Neural cell (in vitro differentiated cells): Measurements from ENCODE around the gene APOB. TPM values are rescaled to one million over a fixed set of nuclear protein-coding genes. Genes with fewer than 3 reads are reported as not detected.

Experiments
- H2AFZ ChIP-seq: fragments of 200-600, 300-800 bp; sonication (generic), shearing (Covaris generic); 2 replicates; pipeline ENCODE4 v1.6.0; 2014; ENCODE audit warnings: low read depth, mild to moderate bottlenecking, antibody characterized with exemption, low read length, moderate library complexity
- H3F3A ChIP-seq: fragments of 200-600 bp; shearing (Covaris generic); 2 replicates; pipeline ENCODE4 v1.6.1; 2016; ENCODE audit warnings: mild to moderate bottlenecking, moderate library complexity, mixed read lengths, antibody characterized with exemption, low read length; ENCODE audit not compliant: insufficient read depth, poor library complexity, severe bottlenecking
- H3K27ac ChIP-seq: fragments of 200-600, 300-800 bp; sonication (generic), shearing (Covaris generic); 2 replicates; pipeline ENCODE4 v1.5.1; 2014; ENCODE audit warnings: mild to moderate bottlenecking, low read length, moderate library complexity
- H3K27me3 ChIP-seq: fragments of 300-800, 200-600 bp; sonication (generic), shearing (Covaris generic); 2 replicates; pipeline ENCODE4 v1.6.0; 2014; ENCODE audit warnings: mild to moderate bottlenecking, low read depth, low read length, moderate library complexity; ENCODE audit not compliant: insufficient read depth
- H3K36me3 ChIP-seq: fragments of 300-800, 200-600 bp; sonication (generic), shearing (Covaris generic); 2 replicates; pipeline ENCODE4 v1.5.1; 2014; ENCODE audit warnings: mild to moderate bottlenecking, antibody characterized with exemption, low read length, moderate library complexity; ENCODE audit not compliant: insufficient read depth
- H3K4me2 ChIP-seq: fragments of 300-800, 200-600 bp; sonication (generic), shearing (Covaris generic); 2 replicates; pipeline ENCODE4 v1.6.0; 2014; ENCODE audit warnings: mild to moderate bottlenecking, low read length
- H3K4me3 ChIP-seq: fragments of 300-800, 200-600 bp; sonication (generic), shearing (Covaris generic); 2 replicates; pipeline ENCODE4 v1.5.1; 2014; ENCODE audit warnings: mild to moderate bottlenecking, low read length, moderate library complexity
- H3K79me2 ChIP-seq: fragments of 200-600 bp; shearing (Covaris generic); replicated peaks from 2 replicates; pipeline ENCODE4 v1.6.0; 2014; ENCODE audit warnings: mild to moderate bottlenecking, low read length, moderate library complexity; ENCODE audit not compliant: insufficient read depth
- H3K9ac ChIP-seq: fragments of 300-800, 200-600 bp; sonication (generic), shearing (Covaris generic); 2 replicates; pipeline ENCODE4 v1.6.1; 2016; ENCODE audit warnings: mild to moderate bottlenecking, low read length, mixed read lengths
- H3K9me2 ChIP-seq: fragments of 200-600 bp; shearing (Covaris generic); 2 replicates; pipeline ENCODE4 v1.6.1; 2016; ENCODE audit warnings: mild to moderate bottlenecking, low read length, mixed read lengths; ENCODE audit not compliant: insufficient read depth
- H3K9me3 ChIP-seq: fragments of 200-600, 300-800 bp; sonication (generic), shearing (Covaris generic); 2 replicates; pipeline ENCODE4 v1.6.1; 2016; ENCODE audit warnings: mild to moderate bottlenecking, mixed run types, low read length, moderate library complexity, mixed read lengths
- H4K20me1 ChIP-seq: fragments of 200-600 bp; shearing (Covaris generic); 2 replicates; pipeline ENCODE4 v1.6.1; 2016; ENCODE audit warnings: mild to moderate bottlenecking, mixed run types; ENCODE audit not compliant: insufficient read depth
- CTCF ChIP-seq: fragments of 450-650 bp; IDR thresholded peaks from 2 replicates; pipeline ENCODE4 v1.5.1; 2014; ENCODE audit warnings: antibody characterized with exemption, mild to moderate bottlenecking, moderate library complexity; ENCODE audit not compliant: poor library complexity, severe bottlenecking
- EP300 ChIP-seq: fragments of 450-650 bp; conservative IDR thresholded peaks from 2 replicates; pipeline ENCODE4 v1.6.1; 2014; ENCODE audit warnings: antibody characterized with exemption, mild to moderate bottlenecking, moderate library complexity; ENCODE audit not compliant: poor library complexity, severe bottlenecking
- EZH2 ChIP-seq: fragments of 200-600, 300-800 bp; shearing (Covaris generic), sonication (generic); IDR thresholded peaks from 2 replicates; pipeline ENCODE4 v1.6.1; 2014; ENCODE audit warnings: antibody characterized with exemption, low read length, borderline replicate concordance, mild to moderate bottlenecking; ENCODE audit not compliant: insufficient read depth, poor library complexity, severe bottlenecking
- MXI1 ChIP-seq: fragments of 450-650 bp; conservative IDR thresholded peaks from 2 replicates; pipeline ENCODE4 v1.6.1; 2014; ENCODE audit warnings: antibody characterized with exemption, mild to moderate bottlenecking; ENCODE audit not compliant: poor library complexity, severe bottlenecking
- POLR2AphosphoS5 ChIP-seq: IDR thresholded peaks from 2 replicates; pipeline ENCODE4 v1.6.1; 2012
- RAD21 ChIP-seq: fragments of 450-650 bp; conservative IDR thresholded peaks from 2 replicates; pipeline ENCODE4 v1.6.1; 2014; ENCODE audit warnings: antibody characterized with exemption, mild to moderate bottlenecking, moderate library complexity
- REST ChIP-seq: IDR thresholded peaks from 2 replicates; pipeline ENCODE4 v1.6.1; 2012; ENCODE audit warnings: borderline replicate concordance
- SMC3 ChIP-seq: fragments of 450-650 bp; conservative IDR thresholded peaks from 2 replicates; pipeline ENCODE4 v1.6.1; 2014; ENCODE audit warnings: antibody characterized with exemption, mild to moderate bottlenecking, moderate library complexity; ENCODE audit not compliant: poor library complexity
- TAF1 ChIP-seq: IDR thresholded peaks from 2 replicates; pipeline ENCODE4 v1.6.1; 2012; ENCODE audit warnings: low read depth
- polyA plus RNA-seq: library from polyadenylated mRNA; depleted of rRNA; stranded (reverse); fragments of >200 nt; gene quantifications from 2 replicates; pipeline ENCODE4 v1.2.3, GENCODE V29; 2014

The APOB gene
- polyA plus RNA-seq, 1 donor from 2014 or later = not detected

- Histone ChIP-seq H3K79me2 (no peaks in the 10 kb centered on the region), H3F3A (no peaks in the 10 kb centered on the region), H4K20me1 (no peaks in the 10 kb centered on the region), H2AFZ (no peak overlapping the region), H3K4me3 (no peak overlapping the region), H3K9ac (no peak overlapping the region), H3K9me2 (no peaks in the 10 kb centered on the region), H3K4me2 (no peak overlapping the region), H3K36me3 (no peaks in the 10 kb centered on the region), H3K27me3 (peaks cover 21% of the 10 kb centered on the region), H3K27ac (no peak overlapping the region), H3K9me3 (no peaks in the 10 kb centered on the region)
- TF ChIP-seq EP300 (no peak), CTCF (no peak), SMC3 (no peak), REST (no peak), EZH2 (no peak), TAF1 (no peak), MXI1 (no peak), RAD21 (no peak), POLR2AphosphoS5 (no peak)
Observed at GRCh38 chr2:20982861-20983260, 61.0 kb downstream of the APOB start.

- Histone ChIP-seq H3F3A (no peaks in the 10 kb centered on the region), H3K9me2 (no peaks in the 10 kb centered on the region), H4K20me1 (no peaks in the 10 kb centered on the region), H3K27me3 (no peaks in the 10 kb centered on the region), H3K79me2 (no peaks in the 10 kb centered on the region), H3K4me3 (no peak overlapping the region), H3K4me2 (no peak overlapping the region), H3K36me3 (no peaks in the 10 kb centered on the region), H3K9ac (no peak overlapping the region), H3K27ac (no peak overlapping the region), H2AFZ (no peak overlapping the region), H3K9me3 (no peaks in the 10 kb centered on the region)
- TF ChIP-seq REST (no peak), CTCF (no peak), TAF1 (no peak), SMC3 (no peak), RAD21 (no peak), EP300 (no peak), EZH2 (no peak), POLR2AphosphoS5 (no peak), MXI1 (no peak)
Observed at GRCh38 chr2:20977520-20978180, 66.2 kb downstream of the APOB start.
